ENCODE measurements around the gene USP20.
A peak's percentile ranks its signal among the peaks of the same experiment; 100 is the strongest.

The USP20 gene

GRCh38 chr9:129853614-129854013 is 18.4 kb downstream of the USP20 start:
- no peak for DNase-seq (ENCODE audit: extremely low read depth in 1 of 2, low read depth in 1 of 2)

DNA sequence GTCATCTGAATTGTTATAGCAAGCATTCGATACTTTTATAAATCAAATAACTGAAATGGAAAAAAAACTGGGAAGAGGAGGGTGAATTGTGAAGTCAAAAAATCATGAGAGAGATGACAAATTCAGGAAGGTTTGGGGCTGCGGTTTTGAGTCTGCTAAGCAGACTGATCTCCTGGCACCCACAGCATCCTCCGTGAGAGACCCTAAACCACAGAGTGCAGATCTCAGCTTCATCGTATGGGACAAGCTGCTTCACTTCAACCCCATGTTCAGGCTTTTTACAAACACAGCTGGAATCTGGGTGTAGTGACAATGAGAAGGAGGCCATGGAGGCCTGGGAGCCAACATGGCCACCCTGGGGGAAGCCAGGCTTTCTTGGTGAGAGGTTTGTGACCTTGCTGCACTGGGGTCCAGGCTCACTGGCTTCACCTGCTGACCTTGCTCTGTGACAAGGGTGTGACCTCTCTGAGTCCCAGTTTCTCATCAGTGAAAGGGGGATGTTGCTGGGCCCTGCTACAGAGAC is 19.4 kb downstream of the USP20 start:
- DNase-seq (ENCODE audit: extremely low read depth in 1 of 2, low read depth in 1 of 2): no peak

DNA sequence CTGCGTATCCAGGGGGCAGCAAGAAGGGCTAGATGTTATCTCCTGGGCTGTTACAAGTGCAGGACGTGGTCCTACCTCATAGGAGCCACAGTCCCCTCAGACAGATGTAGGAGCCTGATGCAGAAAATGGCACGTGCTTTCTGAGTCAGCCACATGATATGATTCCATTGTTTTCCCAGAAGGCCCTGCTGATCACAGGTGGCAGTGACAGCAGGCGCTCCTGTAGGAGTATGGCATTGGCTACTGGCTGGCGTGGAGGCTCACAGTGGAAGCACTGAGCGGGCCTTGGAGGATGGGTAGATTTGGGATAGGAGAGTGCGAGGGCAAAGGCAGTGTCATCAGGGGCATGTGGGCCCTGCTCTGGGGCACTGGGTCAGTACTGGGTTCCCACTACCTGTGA is 21.9 kb downstream of the USP20 start:
- no peak for DNase-seq (ENCODE audit: extremely low read depth in 1 of 2, low read depth in 1 of 2)

GRCh38 chr9:129858167-129858962 is 23.1 kb downstream of the USP20 start:
- DNase-seq (ENCODE audit: extremely low read depth in 1 of 2, low read depth in 1 of 2): no peak

DNA sequence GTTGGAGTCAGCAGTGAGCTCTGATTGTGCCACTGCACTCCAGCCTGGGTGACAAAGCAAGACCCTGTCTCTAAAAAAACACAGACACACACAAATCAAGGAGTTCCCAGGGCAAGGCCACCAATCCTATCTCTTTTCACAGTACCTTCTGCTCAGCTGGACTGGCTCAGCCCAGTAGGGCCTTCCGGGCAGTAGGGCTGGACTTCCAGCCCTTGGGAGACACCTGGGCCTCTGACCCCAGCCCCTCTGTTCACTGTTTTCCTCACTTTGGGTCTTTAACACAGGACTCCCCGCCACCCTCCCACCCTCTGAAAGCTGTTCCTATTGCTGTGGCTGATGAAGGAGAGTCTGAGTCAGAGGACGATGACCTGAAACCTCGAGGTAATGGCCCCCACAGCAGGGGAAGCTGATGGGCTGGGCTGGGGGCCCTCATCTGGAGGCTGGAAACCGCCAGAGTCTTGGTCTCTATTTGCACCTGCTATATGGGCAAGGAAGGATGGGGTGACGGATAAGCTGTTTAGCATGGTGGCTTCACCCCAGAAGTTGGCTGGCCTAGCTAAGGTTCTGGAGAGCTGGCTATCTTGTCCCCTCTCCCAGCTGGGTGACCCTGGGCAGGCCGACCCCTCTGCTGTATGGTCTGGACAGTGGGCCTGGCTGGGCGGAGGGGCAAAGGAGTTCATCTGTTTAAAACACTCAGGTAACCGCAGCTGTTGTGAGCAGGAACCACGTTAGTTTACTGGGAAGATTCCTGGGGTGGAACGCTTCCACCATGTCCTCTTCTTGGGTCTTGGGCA is 25.6 kb downstream of the USP20 start:
- no peak for DNase-seq (ENCODE audit: extremely low read depth in 1 of 2, low read depth in 1 of 2)

DNA sequence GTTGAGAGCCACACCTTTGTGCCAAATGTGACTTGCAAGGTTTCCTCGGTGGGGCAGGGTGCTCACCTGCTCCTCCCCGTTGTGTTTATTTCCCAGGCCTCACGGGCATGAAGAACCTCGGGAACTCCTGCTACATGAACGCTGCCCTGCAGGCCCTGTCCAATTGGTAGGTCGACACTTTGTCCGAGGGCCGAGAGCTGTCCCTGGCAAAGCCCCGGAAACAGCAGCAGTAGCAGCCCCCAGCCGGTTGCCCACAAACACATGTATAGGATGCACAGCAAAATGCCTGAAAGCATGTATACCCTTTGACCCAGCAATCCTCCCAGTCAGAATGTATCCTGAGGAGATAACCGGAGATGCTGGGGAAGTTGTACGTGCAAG is 26.2 kb downstream of the USP20 start:
- DNase-seq (ENCODE audit: extremely low read depth in 1 of 2, low read depth in 1 of 2): no peak

GRCh38 chr9:129863059-129863690 is 27.9 kb downstream of the USP20 start:
- peak in 1 of 2 donors; percentile 54 for DNase-seq (ENCODE audit: extremely low read depth in 1 of 2, low read depth in 1 of 2)

GRCh38 chr9:129864991-129865647 is 29.9 kb downstream of the USP20 start:
- no peak for DNase-seq (ENCODE audit: extremely low read depth in 1 of 2, low read depth in 1 of 2)

DNA sequence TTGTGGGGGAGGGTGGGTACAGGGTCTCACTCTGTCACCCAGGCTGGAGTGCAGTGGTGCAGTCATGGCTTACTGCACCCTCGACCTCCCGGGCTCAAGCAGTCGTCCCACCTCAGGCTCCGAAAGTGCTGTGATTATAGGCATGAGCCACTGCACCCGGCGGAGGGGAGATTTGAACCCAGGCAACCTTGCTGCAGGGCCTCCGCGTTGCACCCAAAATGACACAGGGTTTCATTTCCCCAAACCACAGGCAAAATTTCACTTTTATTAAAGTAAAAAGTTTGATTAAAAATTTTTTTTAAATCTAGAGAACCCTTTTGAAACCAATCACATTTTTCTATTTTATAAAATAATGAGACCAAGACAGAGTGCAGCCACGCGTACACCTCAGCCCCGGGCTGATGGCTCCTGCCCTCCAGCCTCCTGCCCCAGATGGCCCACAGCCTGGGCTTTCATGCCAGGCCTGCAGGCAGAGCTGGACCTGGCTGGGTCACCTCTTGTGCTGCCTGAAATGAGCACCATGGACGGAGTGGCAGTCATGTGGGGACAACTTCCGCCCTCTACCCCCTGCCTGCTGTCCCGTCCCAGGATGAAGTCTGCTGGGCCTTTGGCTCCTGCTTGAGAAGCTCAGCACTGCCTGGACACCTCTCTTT is 30.5 kb downstream of the USP20 start:
- no peak for DNase-seq (ENCODE audit: extremely low read depth in 1 of 2, low read depth in 1 of 2)

DNA sequence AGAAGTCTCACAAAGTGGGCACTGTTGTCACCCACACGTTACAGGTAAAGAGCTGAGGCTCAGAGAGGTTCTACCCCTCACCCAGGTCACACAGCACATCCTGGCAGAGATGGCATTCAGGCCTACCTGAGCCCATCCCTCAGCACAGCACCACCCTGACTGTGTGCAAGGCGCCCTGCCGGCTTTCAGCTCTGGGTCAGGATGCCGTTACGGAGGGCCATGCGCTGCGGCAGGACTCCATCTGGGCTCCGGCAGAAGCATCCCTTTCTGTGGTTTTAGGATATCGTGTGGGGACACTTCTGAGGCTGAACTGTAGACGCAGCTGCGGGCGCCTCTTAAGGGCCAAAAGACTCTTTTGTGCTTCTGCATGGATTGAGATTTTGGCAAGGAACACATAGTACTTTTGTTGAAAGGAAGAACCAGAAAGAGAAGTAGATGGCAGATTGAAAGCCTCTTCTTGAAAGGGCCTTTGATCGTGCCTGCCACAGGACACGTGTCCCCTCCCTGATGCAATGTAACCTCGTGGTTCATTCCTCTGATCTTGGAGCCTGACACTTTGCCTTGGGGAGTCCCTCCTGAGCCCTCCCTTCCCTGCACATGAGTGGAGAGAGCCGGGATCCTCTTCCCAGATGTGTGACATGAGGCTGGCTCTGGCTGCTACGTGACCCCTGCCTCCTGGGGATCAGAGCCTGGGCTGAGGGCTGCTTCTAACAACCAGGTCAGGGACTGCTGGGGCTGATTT is 31.3 kb downstream of the USP20 start:
- DNase-seq (ENCODE audit: extremely low read depth in 1 of 2, low read depth in 1 of 2): no peak

- no peak for DNase-seq (ENCODE audit: extremely low read depth in 1 of 2, low read depth in 1 of 2)
These were observed 32.1 kb downstream of the USP20 start for GRCh38 chr9:129867136-129868022.

DNA sequence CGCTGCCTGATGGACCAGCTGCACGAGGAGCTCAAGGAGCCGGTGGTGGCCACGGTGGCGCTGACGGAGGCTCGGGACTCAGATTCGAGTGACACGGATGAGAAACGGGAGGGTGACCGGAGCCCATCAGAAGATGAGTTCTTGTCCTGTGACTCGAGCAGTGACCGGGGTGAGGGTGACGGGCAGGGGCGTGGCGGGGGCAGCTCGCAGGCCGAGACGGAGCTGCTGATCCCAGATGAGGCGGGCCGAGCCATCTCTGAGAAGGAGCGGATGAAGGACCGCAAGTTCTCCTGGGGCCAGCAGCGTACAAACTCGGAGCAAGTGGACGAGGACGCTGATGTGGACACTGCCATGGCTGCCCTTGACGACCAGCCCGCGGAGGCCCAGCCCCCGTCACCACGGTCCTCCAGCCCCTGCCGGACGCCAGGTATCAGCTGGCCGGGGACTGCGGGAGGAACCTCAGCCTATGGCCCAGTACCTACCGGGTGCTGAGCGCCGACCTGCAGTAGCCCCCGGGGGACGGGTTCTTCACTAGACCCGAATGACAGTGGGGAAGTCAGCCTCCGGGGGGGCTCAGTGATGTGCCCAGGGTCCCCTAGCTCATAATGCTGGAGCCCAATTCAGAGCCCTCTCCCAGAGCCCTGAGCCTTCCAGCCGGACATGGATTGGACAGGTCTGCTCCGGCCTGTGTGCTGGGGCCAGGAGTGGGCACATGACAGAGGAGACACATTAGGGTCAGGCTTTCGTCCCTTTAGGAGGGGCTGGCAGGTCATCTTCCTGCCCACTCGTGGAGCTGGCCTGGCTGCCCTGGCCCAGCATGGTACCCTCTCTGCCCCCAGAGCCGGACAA is 33.0 kb downstream of the USP20 start:
- no peak for DNase-seq (ENCODE audit: extremely low read depth in 1 of 2, low read depth in 1 of 2)

DNA sequence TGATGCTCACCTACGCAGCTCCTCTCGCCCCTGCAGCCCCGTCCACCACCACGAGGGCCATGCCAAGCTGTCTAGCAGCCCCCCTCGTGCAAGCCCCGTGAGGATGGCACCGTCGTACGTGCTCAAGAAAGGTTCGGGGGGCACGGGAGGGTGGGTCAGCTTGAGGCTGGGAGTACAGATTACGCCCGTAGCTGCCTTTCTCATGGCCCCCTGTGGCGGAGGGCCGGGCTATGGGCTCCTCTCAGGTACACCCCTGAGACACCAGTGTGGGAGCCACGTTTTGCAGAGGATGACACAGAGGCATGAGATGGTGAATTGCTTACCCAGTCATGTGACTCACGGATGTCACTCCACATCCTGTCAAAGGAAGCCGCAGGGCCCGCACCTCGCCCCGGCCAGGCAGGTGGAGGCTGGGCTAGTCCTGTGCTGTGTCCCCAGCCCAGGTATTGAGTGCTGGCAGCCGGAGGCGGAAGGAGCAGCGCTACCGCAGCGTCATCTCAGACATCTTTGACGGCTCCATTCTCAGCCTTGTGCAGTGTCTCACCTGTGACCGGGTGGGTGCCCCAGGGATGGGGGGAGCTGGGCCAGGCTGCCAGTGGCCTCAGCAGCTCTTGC is 33.7 kb downstream of the USP20 start:
- peak; percentile 74 to 88 for DNase-seq (ENCODE audit: extremely low read depth in 1 of 2, low read depth in 1 of 2)

DNA sequence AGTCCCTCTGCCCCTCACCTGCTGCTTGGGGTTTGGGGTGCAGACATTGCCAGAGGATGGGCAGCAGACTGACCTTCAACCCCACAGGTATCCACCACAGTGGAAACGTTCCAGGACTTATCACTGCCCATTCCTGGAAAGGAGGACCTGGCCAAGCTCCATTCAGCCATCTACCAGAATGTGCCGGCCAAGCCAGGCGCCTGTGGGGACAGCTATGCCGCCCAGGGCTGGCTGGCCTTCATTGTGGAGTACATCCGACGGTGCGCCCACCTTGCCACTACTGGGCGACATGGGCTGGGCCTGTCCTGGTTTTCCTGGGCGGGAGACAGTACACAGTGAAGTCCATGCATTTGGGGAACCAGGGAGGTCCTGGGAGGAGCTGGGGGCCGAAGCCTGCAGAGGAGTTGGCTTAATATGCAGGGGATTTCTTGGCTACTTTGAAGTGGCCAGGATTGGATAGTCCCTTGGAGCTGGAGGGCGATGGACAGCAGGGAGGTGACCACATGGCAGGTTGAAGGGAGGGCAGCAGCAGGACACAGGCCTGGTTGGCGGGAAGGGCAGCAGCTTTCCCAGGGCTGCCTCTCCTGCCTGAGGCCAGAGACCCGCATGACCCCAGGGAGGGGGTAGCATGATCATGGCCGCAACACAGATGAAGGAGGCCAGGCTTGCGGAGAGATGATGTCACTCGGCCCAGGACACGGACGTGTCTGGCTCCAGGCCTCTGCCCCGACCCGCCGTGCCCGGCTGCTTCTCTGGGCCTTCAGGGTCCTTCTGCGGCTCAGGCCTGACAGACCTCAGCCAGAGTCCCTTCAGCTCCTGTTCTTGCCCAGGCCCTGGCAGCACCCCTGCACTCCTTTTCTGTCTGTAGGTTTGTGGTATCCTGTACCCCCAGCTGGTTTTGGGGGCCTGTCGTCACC is 34.6 kb downstream of the USP20 start:
- DNase-seq (ENCODE audit: extremely low read depth in 1 of 2, low read depth in 1 of 2): no peak

GRCh38 chr9:129871046-129871445 is 35.8 kb downstream of the USP20 start:
- no peak for DNase-seq (ENCODE audit: extremely low read depth in 1 of 2, low read depth in 1 of 2)

GRCh38 chr9:129873563-129874190 is 38.4 kb downstream of the USP20 start:
- DNase-seq (ENCODE audit: extremely low read depth in 1 of 2, low read depth in 1 of 2): no peak

Measured in activated CD8-positive, alpha-beta memory T cell treated with anti-CD3 and anti-CD28 coated beads for 1 hour (primary cell).